HG03159 (cell line): ENCODE results near the gene CCDC150.
"Not testable (repeated sequence)": the region's sequence is repeated elsewhere in the genome, so short reads cannot be mapped to it uniquely, and the experiment has no call there.

Experiments used
- ATAC-seq: cut with Tn5 transposase; IDR thresholded peaks from one replicate; pipeline ENCODE4 v1.9.1; 2021; ENCODE audit warnings: mild to moderate bottlenecking, moderate library complexity; ENCODE audit not compliant: unreplicated experiment

CCDC150 gene

GRCh38 chr2:196710056-196710455 lies 70.5 kb downstream of the CCDC150 start:
- not testable (repeated sequence) for ATAC-seq

DNA sequence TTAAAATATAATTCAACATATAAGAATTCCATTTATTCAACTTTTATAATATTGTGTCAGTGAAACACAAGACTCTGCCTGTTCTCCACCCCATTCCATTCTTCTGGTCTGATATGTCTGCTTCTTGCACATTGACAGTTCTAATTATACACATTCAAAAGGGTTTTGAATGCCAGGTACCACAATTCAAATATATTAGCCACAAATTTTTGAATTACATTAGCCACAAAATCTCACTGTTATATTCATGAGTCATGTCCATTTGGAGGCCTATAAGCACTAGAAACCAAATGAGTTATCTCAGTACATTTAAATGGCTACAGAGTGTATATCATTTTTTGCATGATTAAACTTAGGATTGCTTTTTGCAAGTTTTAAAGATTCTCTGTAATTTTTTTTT lies 72.1 kb downstream of the CCDC150 start:
- no peak for ATAC-seq

DNA sequence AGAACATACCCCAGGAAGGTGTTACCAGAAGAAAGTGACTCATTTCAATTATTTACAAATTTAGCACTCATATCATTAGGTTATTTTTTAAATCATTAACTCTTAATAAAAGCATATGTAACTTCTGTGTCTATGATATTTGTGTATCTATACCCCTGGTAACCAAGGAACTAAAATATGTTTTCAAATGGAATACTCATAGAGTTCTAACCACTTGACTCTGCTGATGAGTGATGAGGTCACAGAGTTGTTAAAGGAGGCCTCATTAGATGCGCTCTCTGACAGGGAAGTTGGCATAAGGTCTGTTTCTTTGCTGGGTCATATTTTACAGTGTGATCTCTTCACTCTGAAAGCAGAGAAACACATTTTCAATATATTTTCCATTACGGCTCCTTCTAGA lies 73.4 kb downstream of the CCDC150 start:
- no peak for ATAC-seq

DNA sequence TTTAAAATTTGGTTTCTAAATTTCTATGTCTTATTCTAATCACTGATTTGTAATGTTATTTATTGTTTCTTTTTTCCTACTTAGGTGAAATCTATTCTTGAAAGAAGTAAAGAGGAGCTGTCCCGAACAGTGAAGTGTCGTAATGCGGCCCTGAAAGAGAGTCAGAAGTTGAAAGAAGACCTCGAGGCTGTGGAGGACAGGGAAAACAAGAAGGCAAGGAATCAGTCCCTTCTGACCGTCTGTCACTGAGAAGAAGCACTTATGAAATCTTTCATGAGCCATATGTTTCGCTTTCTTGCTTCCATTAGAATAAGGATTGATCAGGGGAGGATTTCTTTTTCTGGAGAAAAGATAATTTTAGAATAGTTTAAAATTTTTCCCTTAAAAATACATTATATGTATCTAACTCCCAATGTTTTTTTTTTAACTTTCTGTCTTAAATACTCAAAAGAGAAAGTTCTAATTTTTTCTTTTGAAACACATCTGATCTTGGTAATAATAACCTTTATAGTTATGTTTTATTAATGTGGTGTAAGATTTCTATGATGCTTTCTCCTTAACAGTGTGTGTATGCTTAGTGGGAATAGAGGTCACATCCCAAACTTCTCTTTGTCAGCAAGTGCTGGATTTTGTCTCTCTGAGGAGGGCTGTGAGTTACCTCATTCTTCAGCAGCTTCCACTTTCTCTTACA lies 79.0 kb downstream of the CCDC150 start:
- ATAC-seq, result no peak

- ATAC-seq, result peak; percentile 72
Measured at GRCh38 chr2:196719110-196719872, 79.8 kb downstream of the CCDC150 start.

DNA sequence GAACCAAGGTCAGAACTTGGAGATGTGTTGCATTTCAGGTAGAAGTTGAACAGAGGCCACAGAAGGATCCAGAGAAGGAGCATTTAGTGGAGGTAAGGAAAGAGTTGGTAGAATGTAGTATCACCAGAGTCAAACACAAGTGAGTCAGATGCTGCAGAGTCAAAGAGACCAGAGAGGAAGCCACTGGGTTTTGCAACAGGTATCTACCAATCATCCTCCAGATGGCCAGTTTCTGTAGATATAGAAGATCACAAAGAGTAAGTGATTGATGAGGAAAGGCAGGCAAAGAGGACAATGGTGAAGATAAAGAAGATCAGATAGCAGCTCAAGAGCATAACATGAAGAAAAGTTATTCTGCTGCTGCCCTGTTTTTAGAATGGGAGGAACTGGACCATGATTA lies 84.1 kb downstream of the CCDC150 start:
- no peak for ATAC-seq

GRCh38 chr2:196725218-196725617 lies 85.7 kb downstream of the CCDC150 start:
- no peak for ATAC-seq

DNA sequence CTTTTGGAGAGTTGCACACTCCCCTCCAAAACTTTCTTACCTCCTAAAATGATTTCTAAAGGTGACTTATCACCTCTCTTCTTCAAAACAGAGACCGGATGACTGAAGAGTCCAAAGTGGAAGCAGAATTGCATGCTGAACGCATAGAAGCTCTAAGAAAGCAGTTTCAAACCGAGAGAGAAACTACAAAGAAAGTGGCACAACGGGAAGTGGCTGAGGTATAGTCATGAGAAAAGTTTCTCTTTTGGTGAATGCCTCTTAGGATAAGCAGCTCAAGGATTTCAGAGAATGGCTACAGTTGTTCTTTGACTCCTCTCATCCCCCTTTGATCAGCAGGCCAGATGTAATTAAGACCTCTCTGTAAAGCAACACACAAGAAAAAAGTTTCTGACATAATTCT lies 86.4 kb downstream of the CCDC150 start:
- ATAC-seq, result no peak

DNA sequence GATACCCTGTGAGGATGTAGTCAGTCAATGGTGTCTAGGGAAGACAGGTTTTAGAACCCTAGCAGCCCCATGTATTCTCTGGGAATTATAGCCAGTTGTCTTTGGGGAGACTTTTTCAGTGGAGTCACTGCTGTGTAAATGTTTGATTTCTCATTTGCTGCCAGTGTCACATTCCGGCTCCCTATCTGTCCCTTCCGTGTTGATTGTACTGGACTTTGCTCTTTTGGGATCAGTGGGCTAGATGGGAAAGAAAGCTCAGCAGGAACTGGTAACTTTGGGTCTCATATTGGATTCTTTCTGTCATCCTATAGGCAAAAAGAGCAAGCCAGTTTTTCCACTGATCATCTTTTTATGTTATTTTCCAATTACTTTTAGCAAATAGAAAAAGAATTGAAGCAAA lies 89.9 kb downstream of the CCDC150 start:
- no peak for ATAC-seq

- not testable (repeated sequence) for ATAC-seq
Measured at GRCh38 chr2:196736646-196737045, 97.1 kb downstream of the CCDC150 start.

DNA sequence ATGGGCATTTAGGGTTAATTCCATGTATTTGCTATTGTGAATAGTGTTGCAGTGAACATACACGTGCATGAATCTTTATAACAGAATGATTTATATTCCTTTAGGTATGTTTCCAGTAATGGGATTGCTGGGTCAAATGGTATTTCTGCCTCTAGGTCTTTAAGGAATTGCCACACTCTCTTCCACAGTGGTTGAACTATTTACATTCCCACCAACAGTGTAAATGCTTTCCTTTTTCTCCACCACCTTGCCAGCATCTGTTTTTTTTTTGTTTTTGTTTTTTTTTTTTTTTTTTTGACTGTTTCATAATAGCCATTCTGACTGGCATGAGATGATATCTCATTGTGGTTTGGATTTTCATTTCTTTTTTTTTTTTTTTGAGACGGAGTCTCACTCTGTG lies 97.5 kb downstream of the CCDC150 start:
- ATAC-seq, result no peak

GRCh38 chr2:196739031-196739430 lies 99.5 kb downstream of the CCDC150 start:
- no peak for ATAC-seq

- no peak for ATAC-seq
Measured at GRCh38 chr2:196742216-196742615, 102.7 kb downstream of the CCDC150 start.

DNA sequence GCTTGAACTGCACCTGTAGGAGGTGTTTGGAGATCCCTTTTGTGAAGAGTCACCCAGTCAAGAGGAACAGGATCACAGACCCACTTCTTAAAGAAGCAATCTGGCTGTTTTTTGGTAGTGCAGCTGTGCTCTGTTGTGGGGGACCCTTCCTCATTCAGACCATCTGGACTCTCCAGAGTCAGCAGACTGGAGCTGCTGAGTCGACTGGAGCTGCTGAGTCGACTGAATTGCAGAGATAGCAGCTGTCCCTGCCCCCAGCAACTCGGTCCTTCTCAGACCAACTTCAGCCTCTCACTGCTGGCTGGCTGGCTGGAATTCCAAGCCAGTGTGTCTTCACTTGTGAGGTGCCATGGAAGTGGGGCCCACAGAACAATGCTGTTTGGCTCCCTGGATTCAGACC lies 103.2 kb downstream of the CCDC150 start:
- ATAC-seq, result no peak

DNA sequence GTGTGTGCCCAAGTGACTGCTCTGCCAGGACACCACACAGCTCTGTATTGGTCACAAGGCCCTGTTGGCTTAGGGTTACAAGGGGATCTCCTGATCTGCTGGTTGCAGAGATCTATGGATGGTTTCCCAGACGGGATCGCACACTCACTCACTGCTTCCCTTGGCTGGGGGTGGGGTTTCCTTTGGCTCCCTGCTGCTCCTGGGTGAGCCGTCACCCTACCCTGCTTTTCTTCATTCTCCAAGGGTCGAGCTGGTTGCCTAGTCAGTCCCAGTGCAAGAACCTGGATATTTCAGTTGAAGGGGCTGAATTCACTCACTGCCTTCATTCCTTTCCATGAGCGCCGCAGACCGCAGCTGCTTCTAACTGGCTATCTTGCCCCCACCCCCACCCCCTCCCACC lies 103.7 kb downstream of the CCDC150 start:
- no peak for ATAC-seq

GRCh38 chr2:196745711-196746110 lies 106.2 kb downstream of the CCDC150 start:
- ATAC-seq, result no peak

GRCh38 chr2:196747400-196747799 lies 107.9 kb downstream of the CCDC150 start:
- no peak for ATAC-seq

DNA sequence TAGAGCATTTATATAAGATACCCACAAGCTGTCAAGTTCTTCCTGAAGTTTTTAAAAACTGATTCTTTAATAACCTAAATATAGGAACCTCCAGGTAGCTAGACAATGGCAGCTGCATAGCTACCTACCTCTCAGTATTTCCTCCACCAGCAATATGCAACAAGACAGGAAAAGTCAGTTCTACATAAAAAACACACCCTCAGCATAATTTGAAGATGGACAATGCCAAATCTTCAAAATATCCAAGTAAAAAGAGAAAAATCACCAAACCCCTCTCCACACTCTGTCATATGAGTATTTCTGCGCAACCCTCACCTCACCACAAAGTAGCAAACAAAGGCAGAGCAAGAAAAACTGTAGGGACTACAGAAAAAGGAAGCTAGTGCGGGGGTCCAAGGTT lies 108.6 kb downstream of the CCDC150 start:
- ATAC-seq, result no peak

- ATAC-seq, result peak; percentile 13
Measured at GRCh38 chr2:196750291-196750923, 110.9 kb downstream of the CCDC150 start.

GRCh38 chr2:196750977-196751631 lies 111.6 kb downstream of the CCDC150 start:
- ATAC-seq, result peak; percentile 95
